ENCODE measurements around the gene NEK6. TPM values are rescaled to one million over a fixed set of nuclear protein-coding genes. Genes with fewer than 3 reads are reported as not detected.
A peak's percentile ranks its signal among the peaks of the same experiment; 100 is the strongest.

Gene NEK6
- total RNA-seq, 1 experiment from 2014 or later: 33.3 TPM

- DNase-seq (ENCODE audit: low spot score): no peak
Observed at GRCh38 chr9:124296796-124297550, 39.2 kb downstream of the NEK6 start.

DNA sequence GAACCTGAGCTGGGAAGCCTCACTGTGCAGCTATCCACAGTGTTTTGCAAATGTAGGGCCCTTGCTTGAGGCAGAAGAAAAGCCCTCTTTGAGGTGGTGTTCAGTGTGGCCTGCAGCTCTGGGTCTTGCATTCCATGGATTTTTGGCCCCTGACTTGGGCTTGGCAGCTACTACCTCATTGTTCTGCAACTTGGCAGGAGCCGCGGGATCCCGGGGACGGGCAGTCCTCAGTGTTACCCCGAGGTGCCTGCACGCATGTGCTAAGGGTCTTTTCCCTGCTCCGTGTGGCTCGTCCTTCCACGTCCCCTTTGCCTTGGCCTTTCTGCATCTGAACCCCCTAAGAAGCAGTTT lies 39.8 kb downstream of the NEK6 start:
- peak; percentile 96 for DNase-seq (ENCODE audit: low spot score)

- DNase-seq (ENCODE audit: low spot score): no peak
Observed at GRCh38 chr9:124297915-124298645, 40.3 kb downstream of the NEK6 start.

GRCh38 chr9:124298646-124299235 lies 41.0 kb downstream of the NEK6 start:
- DNase-seq (ENCODE audit: low spot score): peak; percentile 65

DNA sequence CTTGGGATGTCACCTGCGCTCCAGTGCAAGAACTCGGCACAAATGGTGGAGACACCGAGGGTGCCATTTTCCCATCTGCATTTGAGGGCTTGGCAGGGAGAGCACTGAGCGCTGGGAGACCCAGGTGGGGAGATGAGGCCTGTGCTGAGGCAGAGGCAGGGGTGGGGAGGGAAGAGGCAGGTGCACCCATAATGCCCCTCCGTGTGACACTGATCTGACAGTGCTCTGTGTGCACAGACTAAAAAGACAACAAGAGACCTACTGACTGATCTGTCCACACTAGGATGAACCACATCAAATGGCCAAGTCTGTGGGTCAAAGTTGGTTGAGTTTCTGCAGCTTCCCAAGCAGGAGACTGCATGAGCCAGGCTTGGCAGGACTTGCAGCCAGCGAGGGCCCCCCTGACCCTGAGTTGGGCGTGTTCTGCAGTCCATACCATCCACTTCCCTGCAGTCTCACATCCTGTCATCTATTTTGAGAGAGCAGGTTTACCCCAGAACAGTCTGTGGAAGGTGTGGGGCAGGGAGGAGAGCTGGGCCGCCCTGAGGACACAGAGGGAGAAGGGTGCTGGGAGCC lies 41.9 kb downstream of the NEK6 start:
- no peak for DNase-seq (ENCODE audit: low spot score)

- no peak for DNase-seq (ENCODE audit: low spot score)
Observed at GRCh38 chr9:124300312-124300711, 42.6 kb downstream of the NEK6 start.

DNA sequence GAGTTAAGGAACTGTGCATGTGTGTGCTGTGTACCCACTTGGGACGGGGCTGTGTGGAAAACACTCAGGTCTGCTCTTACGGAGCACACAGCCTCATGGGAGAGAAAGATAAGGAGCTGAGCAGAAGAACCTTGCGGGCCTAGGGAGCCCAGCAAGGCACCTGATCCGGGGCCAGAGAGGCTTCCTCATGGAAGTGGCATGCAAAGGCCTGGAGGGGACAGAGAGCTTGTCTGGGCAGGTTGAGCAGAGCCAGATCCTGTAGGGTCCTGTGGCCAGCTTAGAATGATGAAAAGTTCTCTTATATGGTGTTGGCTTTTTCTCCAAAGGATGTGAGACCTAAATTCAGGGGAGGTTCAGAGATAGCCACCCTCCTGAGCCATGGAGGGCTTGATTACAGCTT lies 45.2 kb downstream of the NEK6 start:
- no peak for DNase-seq (ENCODE audit: low spot score)

DNA sequence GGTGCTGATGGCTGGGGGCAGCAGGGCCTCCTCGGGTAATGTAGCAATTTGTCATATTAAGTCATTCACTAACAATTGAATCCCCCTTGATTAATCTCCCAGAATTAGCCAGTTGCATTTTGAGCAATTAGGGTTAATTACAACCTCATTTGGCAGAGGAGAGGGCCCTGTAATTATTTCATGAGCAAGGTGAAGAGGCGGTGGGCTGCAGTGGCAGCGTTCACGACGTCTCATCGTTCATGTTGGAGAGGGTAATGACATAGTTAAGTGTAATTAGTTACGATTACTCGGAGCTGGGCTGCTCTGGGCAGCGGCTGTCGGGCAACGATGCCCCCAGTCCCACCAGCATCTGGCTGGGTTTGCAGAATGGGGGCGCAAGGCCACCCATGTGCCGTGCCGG lies 46.0 kb downstream of the NEK6 start:
- DNase-seq (ENCODE audit: low spot score): no peak

- DNase-seq (ENCODE audit: low spot score): no peak
Observed at GRCh38 chr9:124304285-124304684, 46.5 kb downstream of the NEK6 start.

GRCh38 chr9:124306098-124306735 lies 48.5 kb downstream of the NEK6 start:
- peak; percentile 89 for DNase-seq (ENCODE audit: low spot score)

DNA sequence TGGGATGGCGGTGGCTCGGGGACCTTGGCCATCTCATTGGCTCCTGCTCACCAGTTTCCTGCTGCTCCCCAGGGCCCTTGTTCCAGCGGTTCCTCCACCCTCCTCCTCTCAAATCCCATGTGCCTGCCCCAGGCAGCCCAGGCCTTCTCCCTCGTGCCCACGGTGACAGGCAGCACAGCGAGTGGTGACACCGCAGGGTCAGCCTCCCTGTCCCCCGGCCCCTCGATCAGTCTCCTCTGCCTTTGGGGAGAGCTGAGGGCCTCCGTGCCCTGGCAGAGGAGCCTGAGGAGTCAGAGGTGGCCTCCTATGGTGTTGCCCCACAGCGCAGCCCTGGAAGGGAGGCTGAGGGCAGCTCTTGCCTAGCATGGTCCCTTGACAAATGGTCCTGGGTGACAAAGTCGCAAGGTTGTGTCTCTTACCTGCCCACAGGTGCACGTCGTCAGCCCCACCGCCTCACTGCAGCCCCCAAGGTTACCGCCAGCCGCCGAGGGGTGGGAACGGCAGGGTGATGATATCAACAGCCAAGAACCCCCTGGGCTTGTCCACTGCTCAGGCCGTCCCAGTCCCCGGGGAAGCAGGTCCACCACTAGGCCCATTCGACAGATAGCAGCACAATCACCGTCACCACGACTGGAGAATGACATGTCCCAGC lies 49.8 kb downstream of the NEK6 start:
- DNase-seq (ENCODE audit: low spot score): no peak

GRCh38 chr9:124308606-124309491 lies 51.1 kb downstream of the NEK6 start:
- DNase-seq (ENCODE audit: low spot score): no peak

- peak; percentile 99 for DNase-seq (ENCODE audit: low spot score)
Observed at GRCh38 chr9:124309667-124310084, 51.9 kb downstream of the NEK6 start.

GRCh38 chr9:124311283-124311682 lies 53.5 kb downstream of the NEK6 start:
- DNase-seq (ENCODE audit: low spot score): no peak

GRCh38 chr9:124312290-124313265 lies 54.8 kb downstream of the NEK6 start:
- no peak for DNase-seq (ENCODE audit: low spot score)

DNA sequence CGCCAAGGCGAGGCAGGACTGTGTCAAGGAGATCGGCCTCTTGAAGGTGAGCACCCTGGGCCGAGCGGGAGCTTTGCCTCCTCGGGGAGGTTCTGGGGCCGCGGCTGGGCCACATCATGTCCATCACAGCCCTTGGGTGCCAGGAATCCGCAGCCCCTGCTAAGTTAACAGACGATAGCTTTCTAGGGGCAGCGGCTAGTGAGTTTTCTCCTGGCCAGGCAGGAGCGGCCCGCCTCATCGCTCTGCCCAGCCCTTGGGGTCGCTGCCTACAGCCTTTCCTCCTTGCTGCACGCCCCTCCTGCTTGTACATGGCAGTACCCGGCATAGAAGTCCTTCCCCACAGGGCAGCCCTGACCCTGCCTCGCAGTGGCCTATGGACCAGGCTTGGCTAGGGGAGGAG lies 56.2 kb downstream of the NEK6 start:
- DNase-seq (ENCODE audit: low spot score): no peak

DNA sequence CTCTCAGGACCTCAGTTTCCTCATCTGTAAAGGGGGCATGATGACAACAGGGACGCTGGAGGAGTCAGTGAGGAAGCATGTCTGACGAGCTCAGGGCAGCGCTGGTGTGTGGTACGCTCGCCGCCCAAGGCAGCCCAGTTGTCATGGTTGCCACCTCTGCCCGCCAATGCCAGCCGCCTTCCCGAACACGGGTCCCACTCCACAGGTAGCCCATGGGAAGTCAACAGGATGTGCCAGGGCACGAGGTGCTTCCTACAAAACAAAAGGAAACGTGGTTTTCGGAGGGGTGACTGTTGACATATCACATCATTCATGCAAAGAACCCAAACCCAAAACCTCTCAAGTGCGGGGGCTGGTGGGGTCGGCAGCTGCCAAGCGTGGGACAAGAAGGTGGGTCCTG lies 58.1 kb downstream of the NEK6 start:
- no peak for DNase-seq (ENCODE audit: low spot score)

- peak; percentile 87 for DNase-seq (ENCODE audit: low spot score)
Observed at GRCh38 chr9:124320062-124320973, 62.6 kb downstream of the NEK6 start.

Data from A172 (cell line).